ENCODE measurements around the gene ANKRD23. TPM values are rescaled to one million over a fixed set of nuclear protein-coding genes. Genes with fewer than 3 reads are reported as not detected.

Gene ANKRD23
- total RNA-seq, 1 donor from 2014 or later = 1.7 TPM

DNA sequence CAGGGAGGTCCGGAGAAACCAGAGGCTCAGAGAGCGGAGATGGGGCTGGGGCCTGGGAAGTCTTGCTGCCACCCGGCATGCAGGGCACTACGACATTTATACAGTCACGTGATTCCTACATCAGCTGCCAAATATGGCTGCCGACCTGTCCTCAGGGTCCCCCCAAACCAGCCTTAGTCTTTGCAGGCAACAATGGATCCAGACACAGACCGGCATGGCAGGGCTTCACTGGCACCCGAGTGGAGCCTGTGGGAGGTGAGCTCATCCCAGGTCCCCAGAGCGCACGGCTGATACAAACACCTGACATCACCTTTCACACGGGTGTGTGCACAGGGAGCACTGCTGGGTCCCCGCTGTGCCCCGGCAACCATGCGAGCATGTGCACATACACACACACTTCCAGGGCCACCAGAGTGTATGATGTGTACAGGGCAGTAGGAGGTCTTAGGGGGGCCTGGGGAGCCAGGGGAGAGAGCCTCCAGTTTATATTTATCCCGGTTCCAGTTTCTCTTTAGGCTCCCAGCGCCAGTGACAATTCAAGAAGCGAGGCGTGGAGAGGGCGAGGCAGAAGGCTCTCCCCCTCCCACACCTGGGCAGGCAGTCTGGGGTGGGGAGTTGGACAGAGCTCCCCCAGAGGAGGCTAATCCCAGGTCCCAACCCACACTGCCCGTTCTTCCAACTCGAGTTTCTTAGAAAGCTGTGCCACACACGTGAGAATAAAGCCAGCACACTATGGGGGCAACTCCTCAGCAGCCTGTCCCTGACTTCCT is 23.4 kb upstream of the ANKRD23 start:
- DNase-seq (no peak), ATAC-seq (no peak)
- Histone ChIP-seq H3K36me3 (peaks cover 48% of the 10 kb centered on the region), H3K9me3 (no peaks in the 10 kb centered on the region), H3K4me1 (peaks cover 42% of the 10 kb centered on the region), H3K27me3 (no peaks in the 10 kb centered on the region), H3K4me3 (peak overlapping the region; percentile 91), H3K27ac (peak overlapping the region; percentile 94)
- intact Hi-C loops (cut with DNase I) = loop anchor here (5.0 kb wide), 1 partner anchor 85 kb away; no protein-coding TSS in a partner anchor
- no peak for TF ChIP-seq CTCF (IDR thresholded peaks at IDR 0.05)

DNA sequence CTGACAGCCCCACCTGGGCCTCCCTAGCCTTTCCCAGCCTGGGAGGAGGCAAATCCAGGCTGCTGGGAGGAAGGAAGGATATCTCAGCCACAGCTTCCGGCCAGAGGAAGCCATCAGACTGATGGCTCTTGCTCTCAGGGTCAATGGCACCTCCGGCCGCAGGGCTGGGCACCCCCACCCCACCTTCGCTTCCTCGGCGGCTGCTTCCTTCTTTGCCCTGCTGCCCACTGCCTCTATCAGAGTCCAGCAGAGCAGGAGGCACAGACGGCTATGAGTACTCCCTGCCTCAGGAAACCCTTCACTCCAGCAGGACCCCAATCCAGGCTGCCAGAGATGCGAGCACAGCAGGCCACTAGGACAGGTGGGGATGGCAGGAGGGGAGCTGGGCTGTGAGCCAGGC is 22.8 kb upstream of the ANKRD23 start:
- no peak for TF ChIP-seq CTCF (IDR thresholded peaks at IDR 0.05)
- Histone ChIP-seq H3K4me1 (peaks cover 42% of the 10 kb centered on the region), H3K4me3 (peak overlapping the region; percentile 91), H3K9me3 (no peaks in the 10 kb centered on the region), H3K36me3 (peaks cover 54% of the 10 kb centered on the region), H3K27me3 (no peaks in the 10 kb centered on the region), H3K27ac (peak overlapping the region; percentile 36)
- ATAC-seq (no peak), DNase-seq (no peak)
- intact Hi-C loops (cut with DNase I) = loop anchor here (5.0 kb wide), 1 partner anchor 86 kb away; no protein-coding TSS in a partner anchor

DNA sequence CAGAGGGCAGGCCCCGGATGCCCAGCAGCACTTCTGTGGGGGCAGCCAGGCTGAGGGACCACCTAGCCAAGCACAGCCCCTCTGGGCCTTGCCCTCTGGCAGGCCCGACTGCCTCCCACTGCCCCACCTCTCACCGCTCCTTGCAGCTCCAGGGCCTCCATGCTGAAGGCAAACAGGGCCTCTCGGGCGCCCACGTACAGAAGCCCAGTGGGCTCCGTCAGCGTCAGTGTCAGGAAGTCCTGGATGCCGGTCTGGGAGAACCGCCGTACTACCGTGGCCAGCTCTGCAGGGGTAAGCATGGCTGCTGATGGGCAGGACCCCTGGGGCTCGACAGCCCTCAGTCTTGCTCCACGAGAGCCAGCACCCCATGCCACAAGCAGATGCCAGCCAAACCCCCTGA is 22.3 kb upstream of the ANKRD23 start:
- Histone ChIP-seq H3K27me3 (no peaks in the 10 kb centered on the region), H3K4me1 (peaks cover 41% of the 10 kb centered on the region), H3K9me3 (no peaks in the 10 kb centered on the region), H3K27ac (peak overlapping the region; percentile 36), H3K36me3 (peaks cover 58% of the 10 kb centered on the region), H3K4me3 (peak overlapping the region; percentile 91)
- ATAC-seq = no peak
- intact Hi-C loops (cut with DNase I) = loop anchor here (5.0 kb wide), 1 partner anchor 86 kb away; no protein-coding TSS in a partner anchor
- no peak for TF ChIP-seq CTCF (IDR thresholded peaks at IDR 0.05)
- no peak for DNase-seq

DNA sequence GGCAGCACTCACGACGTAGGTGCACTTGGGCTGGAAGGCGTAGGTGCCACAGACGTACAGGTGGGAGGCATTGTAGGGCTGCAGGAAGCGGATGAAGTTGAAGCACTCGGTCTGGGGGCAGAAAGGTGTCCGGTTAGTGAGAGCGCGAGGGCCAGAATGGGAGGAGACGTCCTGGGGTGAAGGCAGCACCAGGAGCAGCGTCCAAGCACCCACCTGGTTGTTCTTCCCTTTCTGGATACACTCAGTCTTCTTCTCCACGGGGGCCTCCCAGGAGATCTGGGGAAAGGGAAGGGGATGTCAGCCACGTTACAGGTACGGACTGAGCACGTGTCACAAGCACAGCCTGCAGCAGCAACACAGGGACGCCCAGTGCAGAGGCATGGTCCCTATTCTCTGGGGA is 21.8 kb upstream of the ANKRD23 start:
- H3K27me3 ChIP-seq = no peaks in the 10 kb centered on the region
- H3K27ac ChIP-seq = no peak overlapping the region
- no peak overlapping the region for H3K4me3 ChIP-seq
- peaks cover 36% of the 10 kb centered on the region for H3K4me1 ChIP-seq
- H3K9me3 ChIP-seq = no peaks in the 10 kb centered on the region
- no peak for ATAC-seq
- intact Hi-C loops (cut with DNase I) = loop anchor here (5.0 kb wide), 1 partner anchor 87 kb away; no protein-coding TSS in a partner anchor
- H3K36me3 ChIP-seq = peaks cover 63% of the 10 kb centered on the region
- TF ChIP-seq CTCF (IDR thresholded peaks at IDR 0.05) = no peak
- DNase-seq = no peak

DNA sequence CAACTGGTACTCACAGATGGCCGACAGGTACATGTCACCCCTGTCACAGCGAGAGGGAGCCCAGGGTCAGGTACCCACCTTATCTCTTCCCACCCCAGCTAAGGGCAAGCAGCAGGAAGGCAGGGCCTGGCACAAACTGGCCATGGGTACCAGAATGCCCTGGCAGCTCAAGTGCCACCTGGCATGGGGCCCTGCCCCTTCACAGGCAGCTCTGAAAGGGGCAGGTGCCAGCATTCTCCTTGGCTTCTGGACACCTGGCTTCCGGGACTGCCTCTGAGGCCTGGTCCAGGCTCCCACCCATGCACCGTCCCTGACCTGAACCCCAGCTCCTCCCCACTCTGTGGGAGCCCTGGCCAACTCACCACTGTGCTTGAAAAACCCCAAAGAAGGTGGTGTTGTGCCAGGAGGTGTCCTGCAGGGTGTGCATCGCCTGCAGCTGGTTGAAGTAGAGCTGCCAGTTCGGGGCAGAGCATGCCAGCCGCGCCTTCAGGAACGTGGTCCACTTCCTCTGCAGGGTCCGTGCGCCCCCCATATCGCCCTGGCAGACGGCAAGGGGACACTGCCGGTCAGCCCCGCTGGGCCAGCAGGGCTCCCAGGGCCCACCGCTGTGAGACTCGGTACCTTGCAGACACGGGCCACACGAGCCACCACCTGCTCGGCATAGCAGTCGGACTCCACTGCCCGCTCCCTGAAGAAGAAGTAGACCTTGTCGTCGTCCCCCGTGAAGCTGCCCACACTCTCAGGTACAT is 20.7 kb upstream of the ANKRD23 start:
- ATAC-seq = peak; percentile 4
- Histone ChIP-seq H3K36me3 (peaks cover 71% of the 10 kb centered on the region), H3K9me3 (no peaks in the 10 kb centered on the region), H3K4me1 (peaks cover 35% of the 10 kb centered on the region), H3K27me3 (no peaks in the 10 kb centered on the region), H3K4me3 (no peak overlapping the region), H3K27ac (no peak overlapping the region)
- TF ChIP-seq CTCF (IDR thresholded peaks at IDR 0.05) = no peak
- peak; percentile 84 for DNase-seq
- intact Hi-C loops (cut with DNase I) = loop anchor here (5.0 kb wide), 1 partner anchor 88 kb away; no protein-coding TSS in a partner anchor

Data from upper lobe of right lung (tissue), 1 donor.